GM19328 (cell line): Measurements from ENCODE around the gene FAM120B.
"Not testable (repeated sequence)": the region's sequence is repeated elsewhere in the genome, so short reads cannot be mapped to it uniquely, and the experiment has no call there.

Source experiments
- ATAC-seq: cut with Tn5 transposase; IDR thresholded peaks from one replicate; pipeline ENCODE4 v1.9.1; 2021; ENCODE audit warnings: mild to moderate bottlenecking, moderate library complexity; ENCODE audit not compliant: unreplicated experiment

Gene FAM120B

GRCh38 chr6:170375661-170376060, 69.1 kb downstream of the FAM120B start:
- no peak for ATAC-seq

GRCh38 chr6:170376386-170377043, 70.0 kb downstream of the FAM120B start:
- ATAC-seq: no peak

- no peak for ATAC-seq
These were observed 71.9 kb downstream of the FAM120B start for GRCh38 chr6:170378502-170378901.

DNA sequence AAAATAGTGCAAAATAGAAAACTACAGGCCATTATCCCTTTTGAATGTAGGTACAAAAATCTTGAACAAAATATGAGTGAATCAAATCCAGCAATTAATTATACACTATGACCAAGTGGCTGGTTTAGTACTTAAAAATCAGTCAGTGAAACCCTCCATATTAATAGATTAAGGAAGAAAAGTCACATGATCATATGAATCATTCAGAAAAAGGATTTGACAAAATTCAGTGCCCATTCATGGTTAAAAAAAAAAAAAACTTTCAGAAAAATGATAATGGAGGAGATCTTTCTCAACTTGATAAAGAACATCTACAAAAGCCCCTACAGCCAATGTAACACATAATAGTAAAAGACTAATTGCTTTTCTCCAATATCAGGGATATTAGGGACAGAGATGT, 75.0 kb downstream of the FAM120B start:
- no peak for ATAC-seq

DNA sequence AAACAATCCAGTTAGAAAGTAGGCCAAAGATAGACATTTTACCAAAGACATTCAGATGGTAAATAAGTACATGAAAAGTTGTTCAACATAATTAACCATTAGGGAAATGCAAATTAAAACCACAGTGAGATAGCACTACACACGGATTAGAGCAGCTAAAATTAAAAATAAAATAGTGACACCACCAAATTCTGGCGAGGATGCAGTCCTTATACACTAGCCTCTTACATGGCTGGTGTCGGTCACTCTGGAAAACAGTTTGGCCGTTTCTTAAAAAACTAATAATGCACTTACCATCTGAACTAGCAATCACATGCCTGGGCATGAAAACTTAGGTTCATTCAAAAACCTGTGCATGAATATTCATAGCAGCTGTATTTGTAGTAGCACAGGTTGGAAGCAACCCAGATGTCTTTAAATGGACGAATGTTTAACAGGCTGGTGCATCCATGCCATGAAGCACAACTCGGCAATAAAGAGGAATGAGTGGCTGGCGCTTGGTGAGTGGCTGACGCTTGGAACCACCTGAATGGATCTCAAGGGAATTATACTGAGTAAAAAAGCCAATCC, 77.0 kb downstream of the FAM120B start:
- no peak for ATAC-seq

GRCh38 chr6:170385506-170385905, 78.9 kb downstream of the FAM120B start:
- no peak for ATAC-seq

DNA sequence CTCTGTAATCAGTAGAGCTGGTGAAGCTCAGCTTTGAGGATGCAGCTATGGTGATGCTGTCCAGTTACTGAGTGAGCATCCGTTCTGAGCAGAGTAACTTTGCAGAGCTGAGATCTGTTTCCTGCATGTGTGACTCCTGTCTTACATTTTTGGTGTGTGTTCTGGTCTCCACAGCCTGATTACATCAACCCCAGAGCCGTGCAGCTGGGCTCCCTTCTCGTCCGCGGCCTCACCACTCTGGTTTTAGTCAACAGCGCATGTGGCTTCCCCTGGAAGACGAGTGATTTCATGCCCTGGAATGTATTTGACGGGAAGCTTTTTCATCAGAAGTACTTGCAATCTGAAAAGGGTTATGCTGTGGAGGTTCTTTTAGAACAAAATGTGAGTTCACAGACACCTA, 81.6 kb downstream of the FAM120B start:
- no peak for ATAC-seq

DNA sequence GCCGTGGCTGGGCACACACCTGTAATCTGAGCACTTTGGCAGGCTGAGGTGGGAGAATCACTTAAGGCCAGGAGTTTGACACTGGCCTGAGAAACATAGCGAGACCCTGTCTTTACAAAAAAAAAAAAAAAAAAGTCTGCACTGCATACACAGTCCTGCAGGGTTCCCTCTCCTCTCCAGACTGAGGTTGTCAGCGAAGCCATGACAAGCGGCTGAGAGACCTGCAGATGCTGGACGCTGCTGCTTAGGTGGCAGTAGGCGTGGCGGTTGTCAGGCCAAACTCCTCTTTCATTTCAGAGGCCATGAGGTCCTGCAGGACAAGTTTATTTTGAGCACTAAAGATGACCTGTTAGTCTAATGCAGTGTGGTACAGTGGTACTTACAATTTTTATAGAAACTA, 86.5 kb downstream of the FAM120B start:
- no peak for ATAC-seq

DNA sequence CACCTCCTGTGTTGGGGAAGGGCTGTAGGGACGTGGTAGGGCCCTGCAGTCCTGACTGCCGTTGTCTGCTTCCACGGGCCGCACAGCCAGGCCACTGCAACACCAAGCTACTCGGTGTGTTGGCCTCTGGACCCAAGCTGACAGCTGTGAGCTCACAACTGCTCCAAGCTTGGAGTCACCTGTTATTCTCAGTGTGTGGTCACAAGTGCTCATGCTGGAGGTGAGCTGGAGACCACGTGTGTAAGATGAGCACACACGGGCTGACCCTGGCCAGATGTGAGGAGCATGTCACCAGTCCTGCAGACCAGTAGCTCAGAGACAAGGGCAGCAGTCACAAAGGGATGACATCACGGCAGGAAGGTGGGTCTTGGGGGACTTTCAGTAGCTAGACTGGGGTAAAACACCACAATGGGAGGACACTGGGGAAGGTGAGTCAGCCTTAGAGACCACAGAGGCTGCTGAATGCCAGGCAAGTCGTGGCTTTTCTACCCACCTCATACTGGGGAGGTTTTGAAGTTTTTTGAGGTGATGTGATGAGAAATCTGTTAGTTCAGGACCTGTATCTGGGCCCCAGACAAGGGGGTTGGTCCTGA, 87.3 kb downstream of the FAM120B start:
- no peak for ATAC-seq

- ATAC-seq: no peak
These were observed 88.4 kb downstream of the FAM120B start for GRCh38 chr6:170394980-170395379.

DNA sequence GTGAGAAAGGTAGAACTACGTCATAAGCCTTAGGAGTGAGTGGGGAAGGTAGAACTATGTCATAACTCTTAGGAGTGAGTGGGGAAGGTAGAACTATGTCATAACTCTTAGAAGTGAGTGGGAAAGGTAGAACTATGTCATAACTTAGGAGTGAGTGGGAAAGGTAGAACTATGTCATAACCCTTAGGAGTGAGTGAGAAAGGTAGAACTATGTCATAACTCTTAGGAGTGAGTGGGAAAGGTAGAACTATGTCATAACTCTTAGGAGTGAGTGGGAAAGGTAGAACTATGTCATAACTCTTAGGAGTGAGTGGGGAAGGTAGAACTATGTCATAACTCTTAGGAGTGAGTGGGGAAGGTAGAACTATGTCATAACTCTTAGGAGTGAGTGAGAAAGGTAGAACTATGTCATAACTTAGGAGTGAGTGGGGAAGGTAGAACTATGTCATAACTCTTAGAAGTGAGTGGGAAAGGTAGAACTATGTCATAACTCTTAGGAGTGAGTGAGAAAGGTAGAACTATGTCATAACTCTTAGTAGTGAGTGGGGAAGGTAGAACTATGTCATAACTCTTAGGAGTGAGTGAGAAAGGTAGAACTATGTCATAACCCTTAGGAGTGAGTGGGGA, 92.3 kb downstream of the FAM120B start:
- ATAC-seq: not testable (repeated sequence)

GRCh38 chr6:170399955-170400558, 93.5 kb downstream of the FAM120B start:
- not testable (repeated sequence) for ATAC-seq

- no peak for ATAC-seq
These were observed 95.9 kb downstream of the FAM120B start for GRCh38 chr6:170402318-170403040.

- no peak for ATAC-seq
These were observed 96.9 kb downstream of the FAM120B start for GRCh38 chr6:170403451-170403850.

DNA sequence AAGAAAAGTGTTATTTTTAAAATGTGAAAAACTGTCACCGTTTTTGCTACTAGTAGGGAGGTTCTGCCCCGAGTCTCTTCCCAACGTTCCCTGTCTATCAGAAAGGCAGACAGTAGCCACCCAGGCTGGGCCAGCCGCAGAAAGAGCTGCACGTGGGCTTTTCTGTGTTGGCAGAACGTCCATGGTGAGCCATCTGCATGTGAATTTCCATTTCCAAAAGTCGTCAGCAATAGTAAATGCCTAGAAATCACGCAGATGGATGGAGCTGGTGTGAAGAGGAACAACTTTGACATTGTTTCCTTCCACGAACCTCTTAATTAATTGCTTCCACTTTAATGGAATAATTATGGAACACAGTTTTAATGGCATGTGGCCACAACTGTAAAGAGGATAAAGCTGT, 97.5 kb downstream of the FAM120B start:
- ATAC-seq: no peak

- no peak for ATAC-seq
These were observed 98.1 kb downstream of the FAM120B start for GRCh38 chr6:170404697-170405096.

DNA sequence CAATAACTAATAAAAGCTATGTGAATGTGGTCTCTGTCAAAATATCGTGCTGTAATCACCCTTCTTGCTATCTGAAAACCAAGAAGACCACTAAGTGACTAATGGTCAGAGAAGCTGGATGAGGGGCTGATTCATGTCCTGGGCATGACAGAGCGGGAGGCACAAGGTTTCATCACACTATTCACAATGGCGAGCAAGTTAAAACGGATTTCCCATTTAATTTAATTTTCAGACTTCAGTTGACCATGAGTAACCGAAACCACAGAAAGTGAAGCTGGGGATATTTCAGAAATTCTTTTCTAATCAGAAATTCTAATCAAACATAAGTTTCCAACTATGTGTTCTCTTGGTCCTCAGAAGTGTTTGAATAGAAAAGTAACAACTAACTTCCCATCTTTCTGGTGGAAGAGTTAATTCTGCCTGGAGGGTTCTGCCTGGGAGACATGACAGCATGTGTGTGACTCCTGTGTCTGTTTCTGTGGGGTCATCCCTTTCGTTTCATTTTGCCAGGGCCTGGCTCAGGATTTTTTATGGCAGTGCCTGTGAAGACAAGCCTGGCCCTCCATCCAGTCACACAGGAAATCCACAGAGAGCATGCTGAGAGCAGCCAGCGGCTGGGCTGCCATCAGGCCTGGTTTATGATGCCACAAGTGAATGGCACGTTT, 98.9 kb downstream of the FAM120B start:
- ATAC-seq: no peak

GRCh38 chr6:170407200-170407599, 100.6 kb downstream of the FAM120B start:
- ATAC-seq: no peak

GRCh38 chr6:170407932-170408331, 101.4 kb downstream of the FAM120B start:
- ATAC-seq: no peak

- not testable (repeated sequence) for ATAC-seq
These were observed 103.2 kb downstream of the FAM120B start for GRCh38 chr6:170409746-170410145.
